GM12801 (cell line): ENCODE data around the gene DGKG.

ENCODE experiments used
- CTCF ChIP-seq: IDR thresholded peaks from one replicate; pipeline ENCODE4 v1.5.1; 2011; ENCODE audit warnings: control low read depth; ENCODE audit not compliant: insufficient read length; ENCODE audit errors: extremely low read depth

The DGKG gene

GRCh38 chr3:186303965-186304364 lies 58.1 kb downstream of the DGKG start:
- no peak for TF ChIP-seq CTCF

- TF ChIP-seq CTCF, result no peak
Observed at GRCh38 chr3:186299327-186299726, 62.7 kb downstream of the DGKG start.

GRCh38 chr3:186298876-186299275 lies 63.2 kb downstream of the DGKG start:
- TF ChIP-seq CTCF, result no peak

- TF ChIP-seq CTCF, result no peak
Observed at GRCh38 chr3:186290796-186291195, 71.2 kb downstream of the DGKG start.

- no peak for TF ChIP-seq CTCF
Observed at GRCh38 chr3:186287711-186288110, 74.3 kb downstream of the DGKG start.

GRCh38 chr3:186286114-186286513 lies 75.9 kb downstream of the DGKG start:
- TF ChIP-seq CTCF, result no peak

GRCh38 chr3:186284661-186285060 lies 77.4 kb downstream of the DGKG start:
- TF ChIP-seq CTCF, result no peak

- no peak for TF ChIP-seq CTCF
Observed at GRCh38 chr3:186284349-186284652, 77.7 kb downstream of the DGKG start.
